K562 (cell line): Measurements from ENCODE around the gene JMY. TPM values are rescaled to one million over a fixed set of nuclear protein-coding genes. Genes with fewer than 3 reads are reported as not detected.

Experiments
- CEBPB ChIP-seq: fragments of 450-650 bp; IDR thresholded peaks from 2 replicates; pipeline ENCODE4 v1.6.1; 2016; ENCODE audit warnings: missing genetic modification characterization, missing compliant biosample characterization
- KLF1 ChIP-seq: fragments of 450-650 bp; IDR thresholded peaks from 2 replicates; pipeline ENCODE4 v1.6.1; 2016; ENCODE audit warnings: missing genetic modification characterization, missing compliant biosample characterization
- L3MBTL2 ChIP-seq: fragments of 450-650 bp; IDR thresholded peaks from 2 replicates; pipeline ENCODE4 v1.6.1; 2016; ENCODE audit warnings: mild to moderate bottlenecking, moderate library complexity
- MAFF ChIP-seq: IDR thresholded peaks from 2 replicates; pipeline ENCODE4 v1.6.1; 2012; ENCODE audit warnings: low read length, improper control_type of control experiment
- POLR2A ChIP-seq: fragments of 450-650 bp; conservative IDR thresholded peaks from 2 replicates; pipeline ENCODE4 v1.6.1; 2016
- SRSF9 ChIP-seq: fragments of 200-400 bp; formaldehyde crosslinking; IDR thresholded peaks from 2 replicates; pipeline ENCODE4 v1.6.1; 2017; ENCODE audit warnings: low read depth, low read length, borderline replicate concordance
- ZBTB26 ChIP-seq: fragments of 450-650 bp; formaldehyde crosslinking; IDR thresholded peaks from 2 replicates; pipeline ENCODE4 v1.4.0; 2022; ENCODE audit warnings: missing genetic modification characterization
- ZNF318 ChIP-seq, 2 experiments: fragments of 450-650 bp; IDR thresholded peaks; 2 replicates each; pipeline ENCODE4 v1.6.1; 2016; ENCODE audit warnings: mild to moderate bottlenecking in 2 of 2, borderline replicate concordance in 1 of 2, low read depth in 1 of 2, moderate library complexity in 1 of 2
- ZNF584 ChIP-seq: fragments of 200-800 bp; sonication (Bioruptor generic); IDR thresholded peaks from 2 replicates; pipeline ENCODE4 v1.6.1; 2016; ENCODE audit warnings: low read depth, mild to moderate bottlenecking, missing genetic modification characterization, missing compliant biosample characterization
- ZSCAN29 ChIP-seq: fragments of 450-650 bp; IDR thresholded peaks from 2 replicates; pipeline ENCODE4 v1.6.1; 2017
- ZZZ3 ChIP-seq: fragments of 450-650 bp; IDR thresholded peaks from 2 replicates; pipeline ENCODE4 v1.6.1; 2016; ENCODE audit warnings: antibody characterized with exemption, mild to moderate bottlenecking, moderate library complexity
- polyA plus RNA-seq, 8 experiments: library from polyadenylated mRNA; depleted of rRNA in 4 of 8; stranded (reverse) in 5 of 8; unstranded in 3 of 8; fragments of >200 nt; fragmentation: Nextera tagmentation in 2 of 8; fragmentation: Illumina TruSeq in 1 of 8; extraction: Ambion mirVana in 2 of 8; extraction: Trizol in 1 of 8; gene quantifications; 2 replicates each; pipeline versions ENCODE4 v1.2.1 to v1.2.3, GENCODE V29; 2011 to 2014; ENCODE audit warnings: inconsistent platforms in 1 of 8, missing spikeins in 1 of 8
- total RNA-seq, 7 experiments: library from RNA; depleted of rRNA in 6 of 7; stranded (reverse); fragments of >200 nt in 6 of 7; fragmentation: Illumina TruSeq in 2 of 7; extraction: Trizol in 2 of 7; gene quantifications; 2 replicates each; pipeline versions ENCODE4 v1.2.1 to v1.2.3, GENCODE V29; 2011 to 2021; ENCODE audit warnings: low replicate concordance in 1 of 7
- TF ChIP-seq, protein P1 (sequence below): fragments of 450-650 bp; IDR thresholded peaks from 2 replicates; pipeline ENCODE4 v1.6.1; 2018; ENCODE audit warnings: mild to moderate bottlenecking, low read depth; ENCODE audit not compliant: partially characterized antibody
- TF ChIP-seq, protein P2 (sequence below), 2 experiments: fragments of 200-800 bp in 1 of 2; sonication (Bioruptor generic) in 1 of 2; sonication (generic) in 1 of 2; formaldehyde crosslinking in 1 of 2; IDR thresholded peaks in 1 of 2; conservative IDR thresholded peaks in 1 of 2; 2 replicates each; pipeline versions ENCODE4 v1.5.0 to v1.6.1; 2016 to 2020; ENCODE audit warnings: missing compliant biosample characterization in 1 of 2, missing genetic modification characterization in 1 of 2, missing genetic modification reagents in 1 of 2

Gene JMY
- total and polyA plus RNA-seq, 9 of the 15 experiments (the other 6 are each of a cell fraction or from before 2014, with no cell fraction given), result 1.1 to 5.5 (median 3.7) TPM

DNA sequence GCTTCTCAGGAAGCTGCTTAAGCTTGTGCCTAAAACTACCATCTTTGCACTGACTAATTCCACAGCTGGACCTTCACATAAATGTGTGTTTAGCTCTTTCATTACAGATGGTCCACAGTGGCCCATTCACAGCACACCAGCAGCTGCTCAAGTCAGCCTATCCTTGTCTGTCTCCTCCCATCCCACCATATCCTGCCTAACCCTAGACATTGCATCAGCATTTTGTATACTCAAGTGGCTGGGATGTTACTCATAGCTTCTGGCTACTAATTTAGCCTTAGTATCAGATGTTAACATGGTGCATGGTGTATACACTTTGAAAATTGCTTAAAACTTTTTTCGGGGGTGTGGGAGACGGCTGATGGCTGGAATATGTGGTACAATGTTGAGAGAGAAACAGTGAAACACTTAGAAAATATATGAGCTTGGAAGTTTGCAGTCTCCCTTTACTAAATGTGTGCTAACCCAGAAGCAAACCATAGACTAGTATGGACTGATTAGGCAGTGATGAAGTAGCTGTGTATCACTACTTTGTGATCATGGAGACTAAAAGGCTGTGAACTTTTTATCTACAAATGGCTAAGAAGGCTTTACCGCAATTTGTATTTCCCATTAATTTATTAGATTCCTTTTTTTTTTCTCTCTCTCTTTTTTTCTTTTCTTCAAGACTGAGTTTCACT lies 83.1 kb downstream of the JMY start (continued):
- no peak for TF ChIP-seq ZNF318 (IDR thresholded peaks at IDR 0.05; ENCODE audit: borderline replicate concordance in 1 of 2, low read depth in 1 of 2)
- TF ChIP-seq ZBTB26 (CRISPR knock-in tag), result no peak
- TF ChIP-seq POLR2A, result no peak
- TF ChIP-seq CEBPB, result peak; percentile 37; the same call in 1 of the 2 replicates
- TF ChIP-seq, protein P1, sequence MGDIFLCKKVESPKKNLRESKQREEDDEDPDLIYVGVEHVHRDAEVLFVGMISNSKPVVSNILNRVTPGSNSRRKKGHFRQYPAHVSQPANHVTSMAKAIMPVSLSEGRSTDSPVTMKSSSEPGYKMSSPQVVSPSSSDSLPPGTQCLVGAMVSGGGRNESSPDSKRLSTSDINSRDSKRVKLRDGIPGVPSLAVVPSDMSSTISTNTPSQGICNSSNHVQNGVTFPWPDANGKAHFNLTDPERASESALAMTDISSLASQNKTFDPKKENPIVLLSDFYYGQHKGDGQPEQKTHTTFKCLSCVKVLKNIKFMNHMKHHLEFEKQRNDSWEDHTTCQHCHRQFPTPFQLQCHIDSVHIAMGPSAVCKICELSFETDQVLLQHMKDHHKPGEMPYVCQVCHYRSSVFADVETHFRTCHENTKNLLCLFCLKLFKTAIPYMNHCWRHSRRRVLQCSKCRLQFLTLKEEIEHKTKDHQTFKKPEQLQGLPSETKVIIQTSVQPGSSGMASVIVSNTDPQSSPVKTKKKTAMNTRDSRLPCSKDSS, result no peak
- TF ChIP-seq KLF1 (tag), result no peak
- TF ChIP-seq, protein P2, sequence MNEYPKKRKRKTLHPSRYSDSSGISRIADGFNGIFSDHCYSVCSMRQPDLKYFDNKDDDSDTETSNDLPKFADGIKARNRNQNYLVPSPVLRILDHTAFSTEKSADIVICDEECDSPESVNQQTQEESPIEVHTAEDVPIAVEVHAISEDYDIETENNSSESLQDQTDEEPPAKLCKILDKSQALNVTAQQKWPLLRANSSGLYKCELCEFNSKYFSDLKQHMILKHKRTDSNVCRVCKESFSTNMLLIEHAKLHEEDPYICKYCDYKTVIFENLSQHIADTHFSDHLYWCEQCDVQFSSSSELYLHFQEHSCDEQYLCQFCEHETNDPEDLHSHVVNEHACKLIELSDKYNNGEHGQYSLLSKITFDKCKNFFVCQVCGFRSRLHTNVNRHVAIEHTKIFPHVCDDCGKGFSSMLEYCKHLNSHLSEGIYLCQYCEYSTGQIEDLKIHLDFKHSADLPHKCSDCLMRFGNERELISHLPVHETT (CRISPR knock-in tag; conservative IDR thresholded peaks at IDR 0.05 in 1 of 2, IDR thresholded peaks at IDR 0.05 in 1 of 2), result no peak
- TF ChIP-seq ZZZ3, result no peak
- peak; percentile 85 for TF ChIP-seq ZNF584 (CRISPR knock-in tag)
- TF ChIP-seq L3MBTL2, result no peak; the same call in 1 of the 2 replicates
- TF ChIP-seq SRSF9, result no peak
- TF ChIP-seq ZSCAN29, result no peak
- no peak for TF ChIP-seq MAFF
